NT2/D1 (cell line): Measurements from ENCODE around the gene MLXIP.

Experiments used
- DNase-seq: peaks from one replicate; pipeline ENCODE4 v3.0.0-alpha.2; 2011; ENCODE audit warnings: low read depth, low spot score
- H3K27me3 ChIP-seq: 2 replicates; pipeline ENCODE4 v1.6.0; 2011; ENCODE audit warnings: mild to moderate bottlenecking; ENCODE audit not compliant: insufficient read length, insufficient read depth
- H3K36me3 ChIP-seq: 2 replicates; pipeline ENCODE4 v1.6.1; 2011; ENCODE audit warnings: mild to moderate bottlenecking, low read length, mixed read lengths; ENCODE audit not compliant: insufficient read depth, insufficient read length
- H3K4me1 ChIP-seq: 2 replicates; pipeline ENCODE4 v1.5.1; 2011; ENCODE audit not compliant: insufficient read depth, insufficient read length
- H3K4me3 ChIP-seq: 2 replicates; pipeline ENCODE4 v1.5.1; 2011; ENCODE audit warnings: low read depth; ENCODE audit not compliant: insufficient read length
- H3K9ac ChIP-seq: 2 replicates; pipeline ENCODE4 v1.6.0; 2011; ENCODE audit warnings: low read depth; ENCODE audit not compliant: insufficient read length
- H3K9me3 ChIP-seq: 2 replicates; pipeline ENCODE4 v1.5.1; 2011; ENCODE audit warnings: mild to moderate bottlenecking, low read length; ENCODE audit not compliant: insufficient read depth
- SUZ12 ChIP-seq: IDR thresholded peaks from 2 replicates; pipeline ENCODE4 v1.6.1; 2011; ENCODE audit not compliant: insufficient read length, insufficient read depth; ENCODE audit errors: extremely low read depth
- YY1 ChIP-seq: IDR thresholded peaks from 2 replicates; pipeline ENCODE4 v1.6.1; 2011; ENCODE audit not compliant: insufficient read length, insufficient read depth
- ZNF274 ChIP-seq: IDR thresholded peaks from 2 replicates; pipeline ENCODE4 v1.6.1; 2011; ENCODE audit warnings: mild to moderate bottlenecking, low read depth, low read length

MLXIP gene

DNA sequence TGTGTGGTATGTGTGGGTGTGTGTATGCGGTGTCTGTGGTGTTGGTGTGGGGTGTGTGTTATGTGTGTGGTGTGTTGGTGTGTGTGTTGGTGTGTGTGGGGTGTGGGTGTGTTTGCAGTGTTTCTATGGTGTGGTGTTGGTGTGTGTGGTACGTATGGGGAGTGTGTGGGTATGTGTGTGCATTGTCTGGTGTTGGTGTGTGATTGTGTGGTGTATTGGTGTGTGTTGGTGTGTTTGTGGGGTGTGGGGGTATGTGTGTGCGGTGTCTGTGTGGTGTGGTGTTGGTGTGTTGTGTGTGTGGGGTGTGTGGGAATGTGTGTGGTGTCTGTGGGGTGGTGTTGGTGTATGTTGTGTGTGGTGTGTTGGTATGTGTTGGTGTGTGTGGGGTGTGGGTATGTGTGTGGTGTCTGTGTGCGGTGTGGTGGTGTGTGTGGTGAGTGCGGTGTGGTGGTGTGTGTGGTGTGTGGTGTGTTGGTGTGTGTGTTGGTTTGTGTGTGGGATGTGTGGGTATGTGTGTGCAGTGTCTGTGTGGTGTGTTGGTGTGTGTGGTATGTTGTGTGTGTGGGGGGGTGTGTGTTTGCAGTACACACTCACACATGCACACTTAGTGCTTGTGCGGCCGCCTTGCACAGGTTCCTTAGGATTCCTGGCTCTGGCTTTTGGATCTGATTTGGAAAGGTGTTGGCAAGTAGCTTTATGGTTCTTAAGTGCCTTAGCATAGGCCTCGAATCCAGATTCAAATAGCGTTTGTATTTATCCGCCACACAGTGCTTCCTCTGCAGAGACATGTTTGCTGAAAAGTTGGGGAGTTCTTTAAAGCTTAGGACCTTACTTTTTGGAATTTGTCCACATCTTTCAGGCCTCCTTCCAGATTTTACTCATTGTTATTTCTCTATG is 16.4 kb downstream of the MLXIP start:
- Histone ChIP-seq H3K4me3 (no peak overlapping the region), H3K9me3 (peaks cover 6% of the 10 kb centered on the region; the same call in 1 of the 2 replicates), H3K36me3 (peaks cover 7% of the 10 kb centered on the region), H3K4me1 (peaks cover 16% of the 10 kb centered on the region), H3K27me3 (no peaks in the 10 kb centered on the region), H3K9ac (no peak overlapping the region)
- DNase-seq: no peak
- TF ChIP-seq SUZ12: no peak
- no peak for TF ChIP-seq YY1
- TF ChIP-seq ZNF274: no peak

DNA sequence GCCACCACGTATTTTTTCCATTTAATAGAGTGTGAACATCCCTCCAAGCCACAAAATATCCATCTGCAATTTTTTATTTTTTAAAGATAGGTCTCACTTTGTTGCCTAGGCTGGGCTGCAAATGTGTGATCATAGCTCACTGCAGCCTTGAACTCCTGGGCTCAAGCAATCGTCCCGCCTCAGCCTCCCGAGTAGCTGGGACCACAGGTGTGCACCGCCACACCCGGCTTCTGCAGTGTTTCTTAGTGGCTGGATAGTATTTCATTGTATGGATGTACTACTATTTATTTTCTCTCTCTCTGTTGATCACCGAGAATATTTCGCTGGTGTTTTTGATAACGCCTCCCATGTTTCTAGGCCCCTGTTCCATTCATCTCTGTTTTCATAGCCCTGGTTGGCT is 17.5 kb downstream of the MLXIP start:
- Histone ChIP-seq H3K4me3 (no peak overlapping the region), H3K9ac (no peak overlapping the region), H3K27me3 (no peaks in the 10 kb centered on the region), H3K4me1 (peaks cover 16% of the 10 kb centered on the region), H3K36me3 (peaks cover 2% of the 10 kb centered on the region), H3K9me3 (peaks cover 6% of the 10 kb centered on the region; the same call in 1 of the 2 replicates)
- no peak for TF ChIP-seq ZNF274
- TF ChIP-seq SUZ12: no peak
- TF ChIP-seq YY1: no peak
- no peak for DNase-seq

DNA sequence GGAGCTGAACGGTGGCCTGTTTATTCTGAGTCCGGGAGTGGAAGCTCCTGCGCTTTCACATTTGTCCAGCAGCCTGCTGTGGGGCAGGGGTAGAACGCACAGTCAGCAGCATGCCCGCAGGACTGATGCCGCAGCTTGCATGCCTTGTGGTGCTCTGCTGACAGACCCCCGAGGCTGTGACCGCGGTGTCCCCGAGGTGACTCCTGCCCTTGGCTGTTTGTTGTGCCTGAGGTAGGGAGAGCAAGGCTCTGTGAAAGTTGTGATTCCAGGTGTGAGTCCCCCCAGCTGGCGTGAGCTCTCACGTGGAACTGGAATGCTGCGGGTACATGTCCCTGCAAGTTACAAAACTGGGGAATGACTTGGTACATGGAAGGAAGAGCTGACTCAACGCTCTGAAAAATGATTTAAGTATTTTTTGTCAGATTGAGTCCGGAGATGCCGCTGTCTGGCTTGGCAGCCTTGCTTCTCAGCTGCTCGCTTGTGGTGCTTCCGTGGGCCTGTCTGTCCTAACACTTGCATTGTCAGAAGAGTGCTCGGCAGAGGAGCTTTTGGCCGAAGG is 18.1 kb downstream of the MLXIP start:
- Histone ChIP-seq H3K27me3 (no peaks in the 10 kb centered on the region), H3K4me3 (no peak overlapping the region), H3K9ac (no peak overlapping the region), H3K9me3 (peaks cover 7% of the 10 kb centered on the region; the same call in 1 of the 2 replicates), H3K4me1 (peaks cover 16% of the 10 kb centered on the region), H3K36me3 (no peaks in the 10 kb centered on the region)
- TF ChIP-seq SUZ12: no peak
- no peak for TF ChIP-seq YY1
- no peak for TF ChIP-seq ZNF274
- DNase-seq: no peak

- Histone ChIP-seq H3K27me3 (no peaks in the 10 kb centered on the region), H3K36me3 (no peaks in the 10 kb centered on the region), H3K9me3 (peaks cover 10% of the 10 kb centered on the region; the same call in 1 of the 2 replicates), H3K4me3 (no peak overlapping the region), H3K9ac (no peak overlapping the region), H3K4me1 (peaks cover 16% of the 10 kb centered on the region)
- TF ChIP-seq YY1 (no peak), ZNF274 (no peak), SUZ12 (no peak)
- DNase-seq: no peak
These were observed 19.0 kb downstream of the MLXIP start for GRCh38 chr12:122097584-122097926.

DNA sequence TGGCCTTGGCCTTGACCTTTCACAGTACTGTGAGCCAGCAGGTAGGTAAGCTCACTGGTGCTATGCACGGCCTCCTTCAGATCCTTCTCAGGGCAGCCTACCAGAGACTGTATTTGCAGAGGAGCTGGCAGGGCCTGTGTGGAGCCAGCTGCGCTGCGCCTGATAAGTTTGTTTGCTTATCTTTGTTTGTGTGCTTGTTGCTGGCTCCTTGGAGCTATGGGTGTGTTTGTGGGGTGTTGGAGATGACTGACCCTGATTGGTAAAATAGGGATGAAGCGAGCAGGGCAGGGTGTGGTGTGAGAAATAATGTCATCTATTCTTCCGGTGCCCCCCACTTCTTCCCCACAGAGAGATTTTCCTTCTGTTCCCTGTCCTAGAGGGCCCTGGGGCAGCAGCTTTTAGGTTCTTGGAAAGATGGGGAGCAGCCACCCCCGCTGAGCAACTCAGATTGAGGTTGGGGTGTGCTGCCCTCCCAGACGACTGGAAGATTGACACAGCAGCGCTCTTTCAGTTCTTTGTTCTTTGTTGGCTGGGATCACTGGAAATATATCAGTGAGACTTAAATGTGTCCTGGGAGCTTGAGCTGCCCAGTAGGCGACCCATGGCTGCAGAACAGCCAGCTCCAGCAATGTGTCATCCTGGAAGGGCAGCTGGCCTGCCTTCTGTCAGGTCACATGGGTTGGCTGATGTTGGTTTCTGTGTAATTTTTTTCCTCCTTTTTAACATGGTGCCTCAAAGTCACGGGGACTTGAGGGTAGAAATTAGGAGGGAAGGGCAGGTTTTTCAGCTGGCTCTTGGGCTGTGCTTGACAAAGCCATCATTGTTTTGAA is 19.6 kb downstream of the MLXIP start:
- H3K9ac ChIP-seq: no peak overlapping the region
- H3K9me3 ChIP-seq: peaks cover 10% of the 10 kb centered on the region; the same call in 1 of the 2 replicates
- no peak overlapping the region for H3K4me3 ChIP-seq
- H3K36me3 ChIP-seq: no peaks in the 10 kb centered on the region
- peaks cover 16% of the 10 kb centered on the region for H3K4me1 ChIP-seq
- H3K27me3 ChIP-seq: no peaks in the 10 kb centered on the region
- TF ChIP-seq YY1 (no peak), SUZ12 (no peak), ZNF274 (no peak)
- no peak for DNase-seq

DNA sequence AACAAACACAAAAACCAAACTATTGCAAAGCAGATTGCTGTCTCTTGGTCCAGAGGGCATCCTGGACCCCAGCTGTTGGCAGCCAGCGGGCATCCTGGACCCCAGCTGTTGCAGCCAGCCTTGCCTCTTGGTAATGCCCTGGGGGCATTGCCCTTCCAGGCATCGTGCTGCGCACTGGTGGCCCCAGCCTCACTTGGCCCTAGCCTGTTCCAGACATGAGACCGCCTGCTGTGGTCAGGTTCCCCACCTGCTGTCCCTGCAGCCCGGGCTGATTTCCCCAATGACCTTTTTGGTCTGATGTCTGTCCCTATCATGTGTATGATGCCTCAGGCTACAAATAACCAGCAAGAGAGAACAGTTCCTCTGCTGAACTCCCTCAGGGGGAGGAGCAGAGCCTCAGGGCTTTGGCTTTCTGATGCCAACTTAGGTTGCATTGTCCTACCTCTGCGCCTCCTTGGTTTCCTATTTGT is 20.8 kb downstream of the MLXIP start:
- no peak overlapping the region for H3K9ac ChIP-seq
- TF ChIP-seq YY1: no peak
- no peak for TF ChIP-seq ZNF274
- no peak for TF ChIP-seq SUZ12
- no peaks in the 10 kb centered on the region for H3K36me3 ChIP-seq
- H3K4me3 ChIP-seq: no peak overlapping the region
- no peaks in the 10 kb centered on the region for H3K27me3 ChIP-seq
- DNase-seq: no peak
- H3K4me1 ChIP-seq: peaks cover 16% of the 10 kb centered on the region
- peaks cover 4% of the 10 kb centered on the region; the same call in 1 of the 2 replicates for H3K9me3 ChIP-seq

- peaks cover 11% of the 10 kb centered on the region for H3K4me1 ChIP-seq
- no peak overlapping the region for H3K9ac ChIP-seq
- no peak overlapping the region for H3K4me3 ChIP-seq
- H3K27me3 ChIP-seq: no peaks in the 10 kb centered on the region
- no peak for TF ChIP-seq SUZ12
- no peak for TF ChIP-seq ZNF274
- no peak for TF ChIP-seq YY1
- peaks cover 4% of the 10 kb centered on the region; the same call in 1 of the 2 replicates for H3K9me3 ChIP-seq
- DNase-seq: no peak
- no peaks in the 10 kb centered on the region for H3K36me3 ChIP-seq
These were observed 21.3 kb downstream of the MLXIP start for GRCh38 chr12:122099856-122100255.
